ENCODE data around the gene PRR14L. TPM values are rescaled to one million over a fixed set of nuclear protein-coding genes. Genes with fewer than 3 reads are reported as not detected.

The PRR14L gene
- total and polyA plus RNA-seq, 4 donors: 4.5 to 20.2 (median 13.4) TPM

DNA sequence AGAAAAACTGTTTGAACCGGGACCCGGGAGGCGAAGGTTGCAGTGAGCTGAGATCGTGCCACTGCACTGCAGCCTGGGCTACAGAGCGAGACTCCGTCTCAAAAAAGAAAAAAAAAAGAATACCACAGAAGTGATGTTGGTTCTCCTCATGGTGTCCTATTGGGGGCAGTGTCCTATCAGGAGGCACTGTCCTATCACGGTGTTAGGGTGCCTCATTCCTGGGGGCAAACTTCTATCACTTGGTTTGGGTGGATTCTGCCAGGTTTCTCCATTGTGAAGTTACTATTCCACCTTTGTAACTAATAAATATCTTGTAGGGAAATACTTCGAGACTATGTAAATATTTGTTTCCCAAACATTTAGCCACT, 19.6 kb downstream of the PRR14L start:
- no peaks in the 10 kb centered on the region for H3K9me3 ChIP-seq (ENCODE audit: control insufficient read depth in 4 of 4, low read length in 3 of 4)
- H3K27ac ChIP-seq (ENCODE audit: low read depth in 1 of 2, low read length in 2 of 2): no peak overlapping the region
- H3K4me1 ChIP-seq (ENCODE audit: control insufficient read depth in 4 of 4, insufficient read depth in 4 of 4, low read length in 3 of 4): peaks cover 10 to 25% (median 20%) of the 10 kb centered on the region in 4 donors
- no peaks in the 10 kb centered on the region for H3K27me3 ChIP-seq (ENCODE audit: control insufficient read depth in 4 of 4, insufficient read depth in 4 of 4, low read length in 3 of 4)
- H3K4me3 ChIP-seq (ENCODE audit: low read depth in 1 of 3, low read length in 3 of 3): no peak overlapping the region
- no peak for DNase-seq (ENCODE audit: low spot score)
- peaks cover 0 to under 1% (median under 1%) of the 10 kb centered on the region in 4 donors for H3K36me3 ChIP-seq (ENCODE audit: control insufficient read depth in 4 of 4, insufficient read depth in 3 of 4, low read depth in 1 of 4, low read length in 3 of 4)
- H3K9ac ChIP-seq (ENCODE audit: low read depth in 1 of 2, low read length in 2 of 2): no peak overlapping the region
- 67% methylated on average over 8 of the region's 8 CpGs for WGBS
- TF ChIP-seq, protein P1, sequence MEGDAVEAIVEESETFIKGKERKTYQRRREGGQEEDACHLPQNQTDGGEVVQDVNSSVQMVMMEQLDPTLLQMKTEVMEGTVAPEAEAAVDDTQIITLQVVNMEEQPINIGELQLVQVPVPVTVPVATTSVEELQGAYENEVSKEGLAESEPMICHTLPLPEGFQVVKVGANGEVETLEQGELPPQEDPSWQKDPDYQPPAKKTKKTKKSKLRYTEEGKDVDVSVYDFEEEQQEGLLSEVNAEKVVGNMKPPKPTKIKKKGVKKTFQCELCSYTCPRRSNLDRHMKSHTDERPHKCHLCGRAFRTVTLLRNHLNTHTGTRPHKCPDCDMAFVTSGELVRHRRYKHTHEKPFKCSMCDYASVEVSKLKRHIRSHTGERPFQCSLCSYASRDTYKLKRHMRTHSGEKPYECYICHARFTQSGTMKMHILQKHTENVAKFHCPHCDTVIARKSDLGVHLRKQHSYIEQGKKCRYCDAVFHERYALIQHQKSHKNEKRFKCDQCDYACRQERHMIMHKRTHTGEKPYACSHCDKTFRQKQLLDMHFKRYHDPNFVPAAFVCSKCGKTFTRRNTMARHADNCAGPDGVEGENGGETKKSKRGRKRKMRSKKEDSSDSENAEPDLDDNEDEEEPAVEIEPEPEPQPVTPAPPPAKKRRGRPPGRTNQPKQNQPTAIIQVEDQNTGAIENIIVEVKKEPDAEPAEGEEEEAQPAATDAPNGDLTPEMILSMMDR (IDR thresholded peaks at IDR 0.05; ENCODE audit: low read depth, low read length, missing input control): peak; percentile 8
- TF ChIP-seq RAD21 (IDR thresholded peaks at IDR 0.05): peak; percentile 12 to 35
- no peak for TF ChIP-seq HNF4G (IDR thresholded peaks at IDR 0.05)
- TF ChIP-seq FOXA1 (IDR thresholded peaks at IDR 0.05): no peak
- TF ChIP-seq RXRA (IDR thresholded peaks at IDR 0.05): no peak

DNA sequence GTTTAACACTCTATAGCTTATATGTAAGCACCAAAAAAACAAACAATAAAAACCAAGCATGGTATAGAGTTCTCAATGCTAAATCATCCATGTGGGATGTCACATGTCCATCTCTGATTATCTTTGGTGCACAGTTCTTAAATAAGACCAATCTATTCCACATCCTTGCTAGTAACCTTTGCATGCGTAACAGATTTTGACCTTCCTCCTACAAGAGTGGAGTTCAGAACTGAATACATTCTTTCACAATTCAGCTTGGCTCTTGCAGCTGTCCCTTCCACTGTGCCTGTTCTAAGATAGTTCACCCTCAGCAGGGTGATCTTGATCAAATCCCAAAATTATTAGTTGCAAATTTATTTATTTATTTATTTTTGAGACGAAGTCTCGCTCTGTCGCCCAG, 21.1 kb downstream of the PRR14L start:
- Histone ChIP-seq H3K4me3 (ENCODE audit: low read depth in 1 of 3, low read length in 3 of 3) (no peak overlapping the region), H3K9ac (ENCODE audit: low read depth in 1 of 2, low read length in 2 of 2) (no peak overlapping the region), H3K4me1 (ENCODE audit: control insufficient read depth in 4 of 4, insufficient read depth in 4 of 4, low read length in 3 of 4) (peaks cover 10 to 25% (median 20%) of the 10 kb centered on the region in 4 donors), H3K9me3 (ENCODE audit: control insufficient read depth in 4 of 4, low read length in 3 of 4) (no peaks in the 10 kb centered on the region), H3K27me3 (ENCODE audit: control insufficient read depth in 4 of 4, insufficient read depth in 4 of 4, low read length in 3 of 4) (no peaks in the 10 kb centered on the region), H3K36me3 (ENCODE audit: control insufficient read depth in 4 of 4, insufficient read depth in 3 of 4, low read depth in 1 of 4, low read length in 3 of 4) (peaks cover 0 to 15% (median 8%) of the 10 kb centered on the region in 4 donors), H3K27ac (ENCODE audit: low read depth in 1 of 2, low read length in 2 of 2) (no peak overlapping the region)
- 86% methylated on average over 4 of the region's 4 CpGs for WGBS
- DNase-seq (ENCODE audit: low spot score): no peak
- TF ChIP-seq TAF1 (conservative IDR thresholded peaks at IDR 0.05) (no peak), NR2F2 (IDR thresholded peaks at IDR 0.05) (no peak), RXRA (IDR thresholded peaks at IDR 0.05) (peak in 1 of 2 donors; percentile 11), HNF4A (conservative IDR thresholded peaks at IDR 0.05) (peak in 1 of 2 donors; percentile 36), GABPA (IDR thresholded peaks at IDR 0.05 in 1 of 2, conservative IDR thresholded peaks at IDR 0.05 in 1 of 2) (no peak)
- TF ChIP-seq, protein P2, sequence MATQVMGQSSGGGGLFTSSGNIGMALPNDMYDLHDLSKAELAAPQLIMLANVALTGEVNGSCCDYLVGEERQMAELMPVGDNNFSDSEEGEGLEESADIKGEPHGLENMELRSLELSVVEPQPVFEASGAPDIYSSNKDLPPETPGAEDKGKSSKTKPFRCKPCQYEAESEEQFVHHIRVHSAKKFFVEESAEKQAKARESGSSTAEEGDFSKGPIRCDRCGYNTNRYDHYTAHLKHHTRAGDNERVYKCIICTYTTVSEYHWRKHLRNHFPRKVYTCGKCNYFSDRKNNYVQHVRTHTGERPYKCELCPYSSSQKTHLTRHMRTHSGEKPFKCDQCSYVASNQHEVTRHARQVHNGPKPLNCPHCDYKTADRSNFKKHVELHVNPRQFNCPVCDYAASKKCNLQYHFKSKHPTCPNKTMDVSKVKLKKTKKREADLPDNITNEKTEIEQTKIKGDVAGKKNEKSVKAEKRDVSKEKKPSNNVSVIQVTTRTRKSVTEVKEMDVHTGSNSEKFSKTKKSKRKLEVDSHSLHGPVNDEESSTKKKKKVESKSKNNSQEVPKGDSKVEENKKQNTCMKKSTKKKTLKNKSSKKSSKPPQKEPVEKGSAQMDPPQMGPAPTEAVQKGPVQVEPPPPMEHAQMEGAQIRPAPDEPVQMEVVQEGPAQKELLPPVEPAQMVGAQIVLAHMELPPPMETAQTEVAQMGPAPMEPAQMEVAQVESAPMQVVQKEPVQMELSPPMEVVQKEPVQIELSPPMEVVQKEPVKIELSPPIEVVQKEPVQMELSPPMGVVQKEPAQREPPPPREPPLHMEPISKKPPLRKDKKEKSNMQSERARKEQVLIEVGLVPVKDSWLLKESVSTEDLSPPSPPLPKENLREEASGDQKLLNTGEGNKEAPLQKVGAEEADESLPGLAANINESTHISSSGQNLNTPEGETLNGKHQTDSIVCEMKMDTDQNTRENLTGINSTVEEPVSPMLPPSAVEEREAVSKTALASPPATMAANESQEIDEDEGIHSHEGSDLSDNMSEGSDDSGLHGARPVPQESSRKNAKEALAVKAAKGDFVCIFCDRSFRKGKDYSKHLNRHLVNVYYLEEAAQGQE (IDR thresholded peaks at IDR 0.05): no peak

DNA sequence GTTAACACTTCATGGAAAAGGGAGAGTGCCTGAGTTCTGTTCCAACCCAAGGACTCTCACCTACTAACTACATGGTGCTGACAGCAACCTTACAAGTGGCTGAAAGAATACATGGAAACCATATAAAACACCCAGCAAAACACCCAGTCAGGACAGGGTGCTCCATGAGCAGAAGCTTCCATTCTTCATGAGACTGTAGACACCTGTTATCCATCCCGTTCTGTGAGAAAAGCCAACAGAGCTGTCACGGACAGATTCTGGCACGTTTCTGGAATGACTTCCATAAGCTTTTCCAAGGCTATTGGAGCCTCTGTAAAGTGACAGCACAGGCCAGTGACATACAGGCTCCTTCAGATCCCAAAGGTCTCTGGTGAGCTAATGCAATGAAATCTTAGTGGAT, 23.2 kb downstream of the PRR14L start:
- Histone ChIP-seq H3K9ac (ENCODE audit: low read depth in 1 of 2, low read length in 2 of 2) (no peak overlapping the region), H3K27me3 (ENCODE audit: control insufficient read depth in 4 of 4, insufficient read depth in 4 of 4, low read length in 3 of 4) (no peaks in the 10 kb centered on the region), H3K9me3 (ENCODE audit: control insufficient read depth in 4 of 4, low read length in 3 of 4) (no peaks in the 10 kb centered on the region), H3K36me3 (ENCODE audit: control insufficient read depth in 4 of 4, insufficient read depth in 3 of 4, low read depth in 1 of 4, low read length in 3 of 4) (peaks cover 3 to 27% (median 17%) of the 10 kb centered on the region in 4 donors), H3K27ac (ENCODE audit: low read depth in 1 of 2, low read length in 2 of 2) (no peak overlapping the region), H3K4me1 (ENCODE audit: control insufficient read depth in 4 of 4, insufficient read depth in 4 of 4, low read length in 3 of 4) (peaks cover 3 to 12% (median 9%) of the 10 kb centered on the region in 4 donors), H3K4me3 (ENCODE audit: low read depth in 1 of 3, low read length in 3 of 3) (no peak overlapping the region)
- TF ChIP-seq FOXA1 (IDR thresholded peaks at IDR 0.05) (no peak), FOXA2 (IDR thresholded peaks at IDR 0.05) (no peak), JUND (IDR thresholded peaks at IDR 0.05) (no peak), GABPA (IDR thresholded peaks at IDR 0.05 in 1 of 2, conservative IDR thresholded peaks at IDR 0.05 in 1 of 2) (no peak), EGR1 (IDR thresholded peaks at IDR 0.05; ENCODE audit: low read depth in 2 of 2) (no peak)
- TF ChIP-seq, protein P1 (IDR thresholded peaks at IDR 0.05; ENCODE audit: low read depth, low read length, missing input control): no peak
- TF ChIP-seq, protein P2 (IDR thresholded peaks at IDR 0.05): no peak
- TF ChIP-seq, protein P3, sequence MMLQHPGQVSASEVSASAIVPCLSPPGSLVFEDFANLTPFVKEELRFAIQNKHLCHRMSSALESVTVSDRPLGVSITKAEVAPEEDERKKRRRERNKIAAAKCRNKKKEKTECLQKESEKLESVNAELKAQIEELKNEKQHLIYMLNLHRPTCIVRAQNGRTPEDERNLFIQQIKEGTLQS (IDR thresholded peaks at IDR 0.05): no peak
- 92% methylated on average over 3 of the region's 3 CpGs for WGBS
- no peak for DNase-seq (ENCODE audit: low spot score)
